ENCODE data around the gene TRAPPC10. TPM values are rescaled to one million over a fixed set of nuclear protein-coding genes. Genes with fewer than 3 reads are reported as not detected.

TRAPPC10 gene
- total RNA-seq, 1 experiment from 2014 or later: 39.3 TPM

DNA sequence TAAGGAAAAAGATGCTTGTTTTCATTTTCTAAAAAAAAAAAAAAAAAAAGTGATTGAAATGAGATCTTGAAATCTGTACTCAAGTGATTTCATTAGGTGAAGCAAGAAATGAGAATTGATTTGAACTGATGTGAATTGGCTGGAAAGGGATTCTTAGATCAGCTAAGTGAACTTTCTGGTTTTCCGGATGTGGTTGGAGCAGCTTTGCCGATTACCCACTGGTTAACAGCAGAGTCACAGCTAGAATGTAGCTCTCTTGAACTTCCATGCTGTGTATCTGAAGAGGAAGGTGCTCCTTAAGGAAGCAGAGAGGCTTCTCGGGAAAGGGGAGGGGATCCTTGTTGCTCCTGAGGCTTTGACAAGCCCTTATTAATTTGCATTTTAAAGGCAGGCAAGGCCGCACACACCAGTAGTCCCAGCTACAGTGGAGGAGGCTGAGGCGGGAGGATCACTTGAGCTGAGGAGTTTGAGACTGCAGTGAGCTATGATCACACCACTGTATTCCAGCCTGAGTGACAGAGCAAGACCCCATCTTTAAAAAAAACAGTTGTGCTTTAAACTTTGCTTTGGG, 66.4 kb downstream of the TRAPPC10 start:
- Mint-ChIP-seq H3K27ac (ENCODE audit: low read depth, unreplicated experiment) (no peak overlapping the region), H3K27me3 (ENCODE audit: insufficient read depth, unreplicated experiment) (no peaks in the 10 kb centered on the region), H3K4me1 (ENCODE audit: insufficient read depth, unreplicated experiment) (no peaks in the 10 kb centered on the region), H3K9me3 (ENCODE audit: unreplicated experiment) (no peaks in the 10 kb centered on the region), H3K4me3 (ENCODE audit: unreplicated experiment) (no peak overlapping the region), H3K36me3 (ENCODE audit: insufficient read depth, unreplicated experiment) (peaks cover 89% of the 10 kb centered on the region)
- CTCF ChIA-PET: no interaction called here
- POLR2A ChIA-PET: interaction anchor here (0.7 kb wide), 1 partner anchor 11 kb away, joined by 3 read pairs; no protein-coding TSS in a partner anchor
- TF ChIP-seq CTCF (IDR thresholded peaks at IDR 0.05; ENCODE audit: unreplicated experiment): no peak
- intact Hi-C loops (cut with micrococcal nuclease): no loop called here
- no peak for DNase-seq (ENCODE audit: unreplicated experiment)
- BruUV-seq (replicated peaks): no TSS peak

DNA sequence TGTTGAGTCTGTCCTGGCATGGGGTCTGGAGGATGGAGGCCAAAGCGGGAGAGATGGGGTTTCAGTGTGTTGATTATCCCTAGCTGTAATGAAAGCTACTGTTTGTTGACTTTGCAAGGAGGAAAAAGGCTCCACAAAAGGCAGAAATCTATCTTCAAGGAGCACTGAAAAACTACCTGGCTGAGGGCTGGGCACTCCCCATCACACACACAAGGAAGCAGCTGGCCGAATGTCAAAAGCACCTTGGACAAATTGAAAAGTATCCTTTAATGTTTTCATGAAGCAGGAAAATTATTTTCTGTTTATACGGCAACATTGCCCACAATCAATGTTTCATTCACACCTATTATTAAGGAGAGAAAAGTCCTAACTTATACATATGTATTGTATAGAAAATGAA, 67.3 kb downstream of the TRAPPC10 start:
- intact Hi-C loops (cut with micrococcal nuclease): no loop called here
- H3K36me3 Mint-ChIP-seq (ENCODE audit: insufficient read depth, unreplicated experiment): peaks cover 89% of the 10 kb centered on the region
- no peaks in the 10 kb centered on the region for H3K4me1 Mint-ChIP-seq (ENCODE audit: insufficient read depth, unreplicated experiment)

GRCh38 chr21:44079846-44080245, 67.7 kb downstream of the TRAPPC10 start:
- H3K36me3 Mint-ChIP-seq (ENCODE audit: insufficient read depth, unreplicated experiment): peaks cover 89% of the 10 kb centered on the region
- H3K9me3 Mint-ChIP-seq (ENCODE audit: unreplicated experiment): no peaks in the 10 kb centered on the region
- intact Hi-C loops (cut with micrococcal nuclease): no loop called here
- POLR2A ChIA-PET: no interaction called here
- no peak overlapping the region for H3K27ac Mint-ChIP-seq (ENCODE audit: low read depth, unreplicated experiment)
- no peak for DNase-seq (ENCODE audit: unreplicated experiment)
- no peaks in the 10 kb centered on the region for H3K4me1 Mint-ChIP-seq (ENCODE audit: insufficient read depth, unreplicated experiment)
- CTCF ChIA-PET: no interaction called here
- H3K27me3 Mint-ChIP-seq (ENCODE audit: insufficient read depth, unreplicated experiment): no peaks in the 10 kb centered on the region
- H3K4me3 Mint-ChIP-seq (ENCODE audit: unreplicated experiment): no peak overlapping the region
- no TSS peak for BruUV-seq (replicated peaks)
- no peak for TF ChIP-seq CTCF (IDR thresholded peaks at IDR 0.05; ENCODE audit: unreplicated experiment)

More for the DNA sequence above, 67.3 kb downstream of the TRAPPC10 start:
- no TSS peak for BruUV-seq (replicated peaks)
- Mint-ChIP-seq H3K27ac (ENCODE audit: low read depth, unreplicated experiment) (no peak overlapping the region), H3K4me3 (ENCODE audit: unreplicated experiment) (no peak overlapping the region), H3K9me3 (ENCODE audit: unreplicated experiment) (no peaks in the 10 kb centered on the region), H3K27me3 (ENCODE audit: insufficient read depth, unreplicated experiment) (no peaks in the 10 kb centered on the region)
- ChIA-PET CTCF (no interaction called here), POLR2A (no interaction called here)
- no peak for TF ChIP-seq CTCF (IDR thresholded peaks at IDR 0.05; ENCODE audit: unreplicated experiment)
- no peak for DNase-seq (ENCODE audit: unreplicated experiment)

DNA sequence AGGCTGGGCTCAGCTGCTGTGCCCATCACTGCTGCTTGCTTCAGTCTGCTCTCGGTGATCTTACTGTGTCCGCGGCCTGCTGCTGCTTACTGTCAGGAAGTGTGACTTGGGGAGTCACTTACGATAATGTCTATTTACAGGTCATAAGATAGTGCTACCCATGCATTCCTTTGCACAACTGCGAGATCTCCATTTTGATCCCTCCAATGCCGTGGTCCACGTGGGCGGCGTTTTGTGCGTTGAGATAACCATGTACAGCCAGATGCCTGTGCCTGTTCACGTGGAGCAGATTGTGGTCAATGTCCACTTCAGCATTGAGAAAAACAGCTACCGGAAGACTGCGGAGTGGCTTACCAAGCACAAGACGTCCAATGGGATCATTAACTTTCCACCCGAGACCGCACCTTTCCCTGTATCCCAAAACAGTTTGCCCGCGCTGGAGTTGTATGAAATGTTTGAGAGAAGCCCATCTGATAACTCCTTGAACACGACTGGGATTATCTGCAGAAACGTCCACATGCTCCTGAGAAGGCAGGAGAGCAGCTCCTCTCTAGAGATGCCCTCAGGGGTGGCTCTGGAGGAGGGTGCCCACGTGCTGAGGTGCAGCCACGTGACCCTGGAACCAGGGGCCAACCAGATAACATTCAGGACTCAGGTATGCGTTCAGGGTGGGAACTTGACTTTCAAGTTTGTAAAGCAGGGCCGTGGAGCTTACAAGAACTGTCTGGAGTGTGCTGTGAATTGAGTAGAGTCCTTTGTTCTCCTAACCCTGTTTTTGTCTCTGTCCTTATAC, 70.7 kb downstream of the TRAPPC10 start:
- peaks cover 90% of the 10 kb centered on the region for H3K36me3 Mint-ChIP-seq (ENCODE audit: insufficient read depth, unreplicated experiment)
- H3K4me1 Mint-ChIP-seq (ENCODE audit: insufficient read depth, unreplicated experiment): no peaks in the 10 kb centered on the region
- H3K9me3 Mint-ChIP-seq (ENCODE audit: unreplicated experiment): no peaks in the 10 kb centered on the region
- CTCF ChIA-PET: no interaction called here
- no peak overlapping the region for H3K4me3 Mint-ChIP-seq (ENCODE audit: unreplicated experiment)
- TF ChIP-seq CTCF (IDR thresholded peaks at IDR 0.05; ENCODE audit: unreplicated experiment): no peak
- H3K27me3 Mint-ChIP-seq (ENCODE audit: insufficient read depth, unreplicated experiment): no peaks in the 10 kb centered on the region
- POLR2A ChIA-PET: interaction anchor here (2.2 kb wide), 1 partner anchor 10 kb away, joined by 13 read pairs; no protein-coding TSS in a partner anchor
- BruUV-seq (replicated peaks): no TSS peak
- no peak overlapping the region for H3K27ac Mint-ChIP-seq (ENCODE audit: low read depth, unreplicated experiment)
- intact Hi-C loops (cut with micrococcal nuclease): no loop called here
- DNase-seq (ENCODE audit: unreplicated experiment): no peak

Data from MCF 10A (cell line).